Kidney capillary endothelial cell (primary cell): Measurements from ENCODE around the gene MANSC1.

Experiments used
- DNase-seq: peaks from one replicate; pipeline ENCODE4 v3.0.0-alpha.2; 2018; ENCODE audit warnings: low spot score

Gene MANSC1

GRCh38 chr12:12349711-12350665 lies at the start of gene MANSC1:
Gene MANSC1, minus strand, starts transcription at chr12:12350242. Its CDS starts 6,928 bp downstream, at chr12:12343314.
- peak; percentile 37 for DNase-seq

GRCh38 chr12:12399161-12399560 lies 49.1 kb upstream of the MANSC1 start:
- DNase-seq, result no peak

DNA sequence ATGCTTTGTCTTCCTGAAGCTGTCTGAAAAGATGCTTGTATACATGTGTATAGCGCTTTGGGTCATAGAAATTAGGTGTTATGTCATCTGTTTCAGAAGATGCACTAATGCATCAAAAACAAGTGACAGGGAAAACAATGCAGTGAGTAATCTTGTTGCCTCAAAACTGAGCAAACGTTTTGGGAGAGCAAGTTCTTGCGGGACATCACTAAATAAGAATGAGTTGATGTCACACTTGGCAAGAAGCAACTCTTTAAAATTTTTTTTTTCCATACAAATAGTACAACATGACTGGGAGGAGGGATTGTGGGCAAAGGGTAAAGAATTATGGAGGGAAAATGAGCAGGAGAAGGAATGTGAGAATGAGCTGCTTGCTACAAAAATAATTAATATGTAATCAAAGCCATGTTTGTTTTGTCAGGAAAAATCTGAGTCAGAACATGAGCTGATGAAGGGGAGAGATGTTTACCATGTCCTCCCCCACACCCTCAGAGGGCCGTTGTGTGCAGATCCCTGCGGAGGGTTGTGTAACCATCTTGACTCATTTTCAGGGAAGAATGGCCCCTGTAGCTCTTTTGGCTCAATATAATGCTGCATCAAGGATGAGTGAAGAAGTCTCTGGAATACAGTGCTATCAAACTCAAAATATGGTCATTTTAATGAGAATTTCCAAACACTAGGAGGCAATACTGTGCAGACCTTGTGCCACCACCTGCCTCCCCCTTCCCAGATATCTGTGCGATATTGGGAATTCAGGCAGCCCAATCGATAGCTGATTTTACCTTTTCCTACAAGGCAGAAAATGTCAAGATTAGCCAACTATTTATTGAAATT lies 48.2 kb upstream of the MANSC1 start:
- peak; percentile 72 for DNase-seq

- no peak for DNase-seq
Measured at GRCh38 chr12:12397184-12397583, 47.1 kb upstream of the MANSC1 start.

GRCh38 chr12:12396694-12397093 lies 46.7 kb upstream of the MANSC1 start:
- no peak for DNase-seq

GRCh38 chr12:12393171-12393570 lies 43.1 kb upstream of the MANSC1 start:
- DNase-seq, result no peak

- no peak for DNase-seq
Measured at GRCh38 chr12:12392413-12392812, 42.4 kb upstream of the MANSC1 start.

GRCh38 chr12:12387501-12387900 lies 37.5 kb upstream of the MANSC1 start:
- DNase-seq, result peak; percentile 30

DNA sequence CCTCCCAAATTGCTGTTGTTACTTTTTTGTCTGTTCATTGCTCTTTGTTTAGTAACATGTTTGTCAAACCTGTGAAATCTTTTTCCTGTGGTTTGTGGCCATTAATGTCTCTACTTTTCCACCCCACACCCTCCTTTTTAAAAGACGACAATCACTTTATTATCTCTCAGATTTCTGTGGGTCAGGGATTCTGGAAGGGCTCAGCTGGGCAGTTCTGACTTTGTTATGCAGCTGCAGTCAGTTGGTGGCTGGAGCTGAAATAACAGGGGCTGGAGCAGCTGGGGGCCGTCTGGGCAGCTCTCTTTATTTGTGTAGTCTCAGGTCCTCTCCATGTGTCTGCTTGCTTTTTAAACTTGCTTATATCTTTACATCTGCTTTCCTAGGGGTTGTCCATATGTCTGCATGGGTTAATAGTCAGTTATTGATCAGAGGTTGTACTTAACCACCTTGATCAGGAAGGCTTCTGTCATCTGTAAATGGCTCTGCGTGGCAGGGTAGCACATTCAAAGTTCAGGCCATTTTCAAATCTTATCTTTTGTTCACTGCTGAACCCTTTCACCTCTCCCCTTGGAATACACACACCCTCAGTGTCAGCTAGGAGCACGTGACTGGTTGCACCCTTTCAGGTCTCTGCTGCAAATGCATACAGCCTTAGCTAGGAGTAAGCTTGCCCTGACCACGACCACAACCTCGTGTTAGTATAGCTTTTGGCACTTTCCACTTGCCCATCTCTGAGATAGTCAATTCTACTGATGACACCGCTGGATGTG lies 34.7 kb upstream of the MANSC1 start:
- no peak for DNase-seq

GRCh38 chr12:12381982-12382381 lies 31.9 kb upstream of the MANSC1 start:
- DNase-seq, result no peak

- DNase-seq, result no peak
Measured at GRCh38 chr12:12380949-12381593, 31.0 kb upstream of the MANSC1 start.

DNA sequence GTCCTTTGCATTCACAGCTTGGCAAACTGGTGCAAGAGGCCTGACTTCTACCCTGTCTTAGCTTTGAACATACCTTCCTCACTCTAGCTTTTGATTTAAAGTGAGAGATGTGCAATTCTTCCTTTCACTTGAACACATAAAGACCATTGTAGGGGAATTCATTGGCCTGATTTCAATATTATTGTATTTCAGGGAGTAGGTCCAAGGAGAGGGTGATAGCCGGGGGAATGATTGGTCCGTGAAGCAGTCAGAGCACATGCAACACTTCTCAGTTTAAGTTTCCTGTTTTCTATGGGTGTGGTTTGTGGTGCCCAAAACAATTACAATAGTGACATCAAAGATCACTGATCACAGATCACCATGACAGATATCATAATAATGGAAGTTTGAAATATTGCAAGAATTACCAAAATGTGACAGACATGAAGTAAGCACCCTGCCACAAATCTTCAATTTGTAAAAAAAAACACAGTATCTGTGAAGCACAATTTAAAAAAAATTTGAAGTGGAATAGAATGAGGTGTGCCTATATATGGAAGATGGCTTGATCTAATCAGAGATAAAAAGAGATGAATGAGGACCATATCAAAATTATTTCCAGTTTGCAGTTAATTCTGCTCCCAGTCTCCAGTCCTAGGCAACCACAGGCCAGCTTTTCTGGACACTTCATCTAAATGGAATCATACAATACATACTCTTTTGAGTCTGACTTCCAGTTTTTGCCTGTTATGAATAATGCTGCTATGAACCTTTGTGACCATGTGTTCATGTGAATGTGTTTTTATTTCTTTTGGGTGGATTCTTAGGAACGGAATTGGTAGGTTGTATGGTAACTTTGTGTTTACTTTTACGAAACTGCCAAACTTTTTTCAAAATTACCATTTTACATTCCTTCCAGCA lies 30.0 kb upstream of the MANSC1 start:
- DNase-seq, result no peak

DNA sequence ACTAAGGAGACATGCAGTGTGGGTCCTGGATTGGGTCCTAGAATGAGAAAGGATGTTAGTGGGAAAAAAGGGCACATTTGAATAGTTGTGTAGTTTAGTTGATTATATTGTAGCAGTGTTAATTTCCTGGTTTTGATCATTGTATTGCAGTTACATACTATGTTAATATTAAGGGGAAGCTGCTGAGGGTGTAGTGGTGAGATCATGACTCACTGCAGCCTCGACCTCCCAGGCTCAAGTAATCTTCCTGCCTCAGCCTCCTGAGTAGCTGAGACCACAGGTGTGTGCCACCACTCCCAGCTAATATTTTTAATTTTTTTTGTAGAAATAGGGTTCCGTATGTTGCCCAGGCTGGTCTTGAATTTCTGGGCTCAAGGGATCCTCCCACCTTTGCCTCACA lies 28.6 kb upstream of the MANSC1 start:
- DNase-seq, result no peak

GRCh38 chr12:12376646-12377448 lies 26.8 kb upstream of the MANSC1 start:
- peak; percentile 77 for DNase-seq

GRCh38 chr12:12372946-12373722 lies 23.1 kb upstream of the MANSC1 start:
- no peak for DNase-seq

- DNase-seq, result no peak
Measured at GRCh38 chr12:12367482-12367998, 17.5 kb upstream of the MANSC1 start.

- no peak for DNase-seq
Measured at GRCh38 chr12:12366701-12367481, 16.8 kb upstream of the MANSC1 start.

- no peak for DNase-seq
Measured at GRCh38 chr12:12365931-12366431, 15.9 kb upstream of the MANSC1 start.
